GM12891 (cell line): Measurements from ENCODE around the gene CABLES1.

ENCODE experiments used
- DNase-seq: peaks from one replicate; pipeline ENCODE4 v3.0.0; 2011; ENCODE audit warnings: low spot score; ENCODE audit not compliant: insufficient read length
- FAIRE-seq: peaks from 2 replicates; lab custom pipeline; 2011; peaks lifted over from hg19 to GRCh38; lab: Jason Lieb, UNC
- PAX5 ChIP-seq: IDR thresholded peaks from 2 replicates; pipeline ENCODE4 v1.6.1; 2011; ENCODE audit warnings: low read length, moderate library complexity, mild to moderate bottlenecking; ENCODE audit not compliant: insufficient read depth, severe bottlenecking
- POLR2A ChIP-seq: IDR thresholded peaks from 2 replicates; pipeline ENCODE4 v1.6.1; 2011; ENCODE audit warnings: low read depth, low read length, control low read depth
- POLR2AphosphoS5 ChIP-seq: IDR thresholded peaks from 2 replicates; pipeline ENCODE4 v1.6.1; 2011; ENCODE audit warnings: low read depth, low read length, control low read depth
- POU2F2 ChIP-seq: IDR thresholded peaks from 2 replicates; pipeline ENCODE4 v1.6.1; 2011; ENCODE audit warnings: low read depth, mild to moderate bottlenecking, control low read depth, low read length, moderate library complexity
- SPI1 ChIP-seq: IDR thresholded peaks from 2 replicates; pipeline ENCODE4 v1.6.1; 2011; ENCODE audit warnings: low read depth, low read length, control low read depth
- TAF1 ChIP-seq: IDR thresholded peaks from 2 replicates; pipeline ENCODE4 v1.6.1; 2011; ENCODE audit warnings: low read depth, low read length, control low read depth

The CABLES1 gene

DNA sequence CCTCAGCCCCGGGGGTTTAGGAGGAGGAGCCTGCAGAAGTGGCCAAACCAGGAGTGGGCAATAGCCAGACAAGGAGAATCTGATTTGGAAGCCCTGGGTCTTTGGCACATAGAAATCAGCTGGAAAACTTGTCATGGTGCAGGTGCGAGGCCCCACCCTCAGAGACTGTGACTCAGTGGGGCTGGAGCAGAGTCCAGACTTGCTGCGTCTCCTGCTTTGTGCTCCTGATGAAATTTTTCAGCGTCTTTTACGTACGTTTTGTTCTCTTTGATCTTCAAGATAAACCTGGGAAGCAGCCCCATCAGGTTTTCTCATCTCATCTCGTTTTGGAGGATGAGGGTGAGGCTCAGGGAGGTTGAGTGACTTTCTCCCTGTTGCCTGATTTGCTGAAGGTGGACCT, 114.1 kb downstream of the CABLES1 start:
- TF ChIP-seq TAF1 = no peak
- DNase-seq (no peak), FAIRE-seq (no peak)

GRCh38 chr18:23250893-23251656, 115.8 kb downstream of the CABLES1 start:
- no peak for FAIRE-seq
- TF ChIP-seq PAX5 (no peak), POLR2AphosphoS5 (no peak), SPI1 (no peak), POLR2A (no peak), POU2F2 (no peak), TAF1 (no peak)

GRCh38 chr18:23253630-23254029, 118.3 kb downstream of the CABLES1 start:
- TF ChIP-seq PAX5 = no peak
- TF ChIP-seq TAF1 = no peak
- no peak for TF ChIP-seq POLR2A
- TF ChIP-seq SPI1 = no peak
- TF ChIP-seq POLR2AphosphoS5 = no peak
- TF ChIP-seq POU2F2 = no peak
- DNase-seq = no peak
- FAIRE-seq = no peak

More at GRCh38 chr18:23250893-23251656, 115.8 kb downstream of the CABLES1 start:
- no peak for DNase-seq

- DNase-seq (no peak), FAIRE-seq (no peak)
- TF ChIP-seq POLR2A (no peak), POU2F2 (no peak), TAF1 (no peak), PAX5 (no peak), SPI1 (no peak), POLR2AphosphoS5 (no peak)
Observed at GRCh38 chr18:23257137-23257536, 121.9 kb downstream of the CABLES1 start.

DNA sequence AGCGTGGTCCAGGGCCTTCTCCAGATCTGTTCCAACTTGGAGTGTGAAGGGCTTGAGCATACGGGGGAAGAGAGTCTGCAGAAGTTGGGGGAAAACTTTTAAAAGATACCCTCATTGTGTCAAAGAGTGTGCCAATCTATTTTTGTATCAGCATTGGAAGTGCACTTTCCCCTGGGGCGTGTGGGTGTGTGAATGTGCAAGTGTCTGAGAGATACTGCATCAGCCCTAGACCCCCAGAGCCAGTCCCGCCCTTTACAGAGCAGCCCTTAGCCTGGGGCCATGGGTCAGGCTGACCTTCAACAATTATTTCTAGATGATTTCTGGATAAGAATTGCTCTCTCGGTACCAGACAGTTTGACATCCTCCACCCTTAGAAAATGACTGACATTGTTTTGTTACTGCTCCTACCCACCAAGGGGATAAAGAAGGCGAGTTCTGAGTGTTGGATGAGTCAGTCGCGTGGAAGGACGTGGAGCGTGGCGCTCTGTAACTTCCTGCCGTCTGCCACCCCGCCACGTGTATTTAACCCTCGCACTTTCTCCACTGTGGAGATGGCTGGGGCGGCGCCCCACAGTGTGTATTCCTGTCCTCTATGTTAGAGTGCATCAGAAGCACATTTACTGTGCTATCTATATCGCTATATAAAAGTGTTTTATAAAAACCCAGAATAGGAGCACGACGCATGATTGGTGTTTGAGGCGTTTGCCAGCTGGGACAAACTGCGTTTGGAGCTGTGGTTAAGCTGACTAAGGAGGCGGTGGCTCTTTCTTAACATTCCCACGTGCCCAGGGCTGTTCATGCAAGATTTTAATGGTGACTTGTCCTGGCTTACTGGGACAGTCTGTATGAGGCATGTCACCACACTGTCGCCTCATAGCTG, 122.6 kb downstream of the CABLES1 start:
- no peak for DNase-seq

GRCh38 chr18:23258566-23259469, 123.5 kb downstream of the CABLES1 start:
- peak; percentile 23 for FAIRE-seq
- DNase-seq = no peak
- TF ChIP-seq TAF1 (no peak), PAX5 (no peak), SPI1 (no peak), POLR2AphosphoS5 (no peak), POLR2A (no peak), POU2F2 (no peak)

More for the DNA sequence above, 122.6 kb downstream of the CABLES1 start:
- no peak for FAIRE-seq
- no peak for TF ChIP-seq TAF1
- no peak for TF ChIP-seq POU2F2
- no peak for TF ChIP-seq POLR2A
- TF ChIP-seq POLR2AphosphoS5 = no peak
- no peak for TF ChIP-seq SPI1
- no peak for TF ChIP-seq PAX5

DNA sequence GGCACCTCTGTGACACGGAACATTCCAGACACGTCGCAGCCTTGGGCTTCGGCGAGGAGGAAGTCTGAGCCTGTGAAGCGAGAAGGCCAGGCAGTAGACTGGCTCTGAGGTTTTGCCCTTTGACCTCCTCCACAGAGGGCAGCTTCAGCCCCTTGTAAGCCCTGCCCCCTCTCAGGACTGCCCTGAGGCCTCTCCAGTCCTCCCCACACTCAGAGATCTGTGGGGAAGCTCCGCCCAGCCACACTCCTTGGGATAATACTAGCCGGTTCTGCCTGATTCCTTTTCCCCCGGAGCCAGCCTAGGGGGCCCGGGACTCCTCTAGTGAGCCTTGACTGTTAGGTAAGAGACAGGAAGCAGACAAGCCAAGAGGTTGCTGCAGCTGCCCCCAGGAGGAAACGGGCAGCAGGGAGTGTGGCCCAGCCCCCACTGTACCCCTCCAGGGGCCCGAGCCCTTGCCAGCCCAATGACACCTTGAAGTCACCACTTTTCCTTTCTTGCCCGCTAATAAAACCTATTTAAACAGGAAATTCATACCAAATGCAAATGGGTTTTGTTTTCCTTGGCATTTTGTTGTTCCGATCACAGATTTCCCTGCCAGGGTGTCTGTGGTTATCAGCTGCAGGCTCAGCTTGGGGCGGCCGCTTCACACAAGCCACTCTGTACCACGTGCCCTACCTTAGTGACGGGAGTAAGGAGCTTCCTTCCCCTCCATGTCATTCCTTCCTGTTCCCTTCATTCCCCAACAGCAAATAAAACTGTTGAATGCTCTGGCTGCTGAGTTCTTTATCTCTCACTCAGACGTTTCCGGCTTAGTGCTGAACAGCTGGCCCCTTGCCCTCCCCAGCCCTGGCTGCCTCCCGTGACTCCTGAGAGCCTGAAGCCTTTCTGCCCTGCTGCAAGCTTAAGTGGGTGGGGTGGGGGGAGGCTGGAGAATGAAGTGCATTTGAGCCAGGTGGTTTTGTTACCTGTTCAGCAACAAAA, 124.7 kb downstream of the CABLES1 start:
- FAIRE-seq = peak; percentile 40
- TF ChIP-seq PAX5 (no peak), SPI1 (0 out of 2 replicates have a peak, but pooled peaks have one; percentile 4), POU2F2 (peak; percentile 38; the same call in 1 of the 2 replicates), TAF1 (no peak), POLR2AphosphoS5 (peak; percentile 58; the same call in 1 of the 2 replicates), POLR2A (no peak)
- DNase-seq = no peak

GRCh38 chr18:23260926-23261590, 125.8 kb downstream of the CABLES1 start:
- DNase-seq (no peak), FAIRE-seq (peak; percentile 85)
- TF ChIP-seq SPI1 (no peak), PAX5 (no peak), POLR2AphosphoS5 (no peak), POU2F2 (no peak), POLR2A (no peak)
